ENCODE results near the gene GARIN6. TPM values are rescaled to one million over a fixed set of nuclear protein-coding genes. Genes with fewer than 3 reads are reported as not detected.

The GARIN6 gene
- total and polyA plus RNA-seq, 10 of the 15 experiments (the other 5 are each of a cell fraction or from before 2014, with no cell fraction given) = not detected

DNA sequence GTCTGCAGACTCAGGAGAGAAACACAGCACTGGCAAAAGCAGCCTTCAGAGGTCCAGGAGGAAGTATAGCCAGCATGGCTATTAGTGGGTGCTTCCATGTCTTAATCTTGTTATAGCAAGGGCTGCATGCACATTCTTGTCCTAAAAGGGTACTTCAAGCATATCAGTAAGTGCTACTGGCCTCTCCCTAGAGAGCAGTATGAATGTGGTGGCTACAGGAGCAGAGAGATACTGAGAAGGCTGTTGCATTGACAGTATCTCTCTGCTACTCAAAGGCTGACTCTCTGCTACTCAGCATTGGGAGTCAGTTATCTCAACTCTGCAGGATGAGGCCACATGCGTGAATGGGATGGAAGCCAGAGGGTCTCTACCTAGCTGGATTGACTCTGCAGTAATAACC, 2.0 kb downstream of the GARIN6 start:
- Histone ChIP-seq H3K9me3 (replicated peaks; ENCODE audit: control insufficient read depth, insufficient read depth, low read length) (no peaks in the 10 kb centered on the region), H4K20me1 (ENCODE audit: control insufficient read depth, insufficient read depth) (no peaks in the 10 kb centered on the region), H3K27me3 (replicated peaks in 1 of 2; ENCODE audit: control insufficient read depth in 2 of 2, insufficient read depth in 2 of 2, low read length in 1 of 2) (no peaks in the 10 kb centered on the region; a peak in 1 of 4 replicates), H3K36me3 (ENCODE audit: control insufficient read depth in 2 of 2, insufficient read depth in 2 of 2, low read length in 1 of 2) (no peaks in the 10 kb centered on the region), H3K4me2 (ENCODE audit: control insufficient read depth, insufficient read depth) (no peak overlapping the region), H3K4me1 (ENCODE audit: control insufficient read depth, insufficient read depth, low read length) (no peaks in the 10 kb centered on the region), H3K4me3 (no peak overlapping the region), H3K9ac (ENCODE audit: control insufficient read depth, insufficient read depth, low read length) (no peak overlapping the region), H3K79me2 (ENCODE audit: control insufficient read depth, insufficient read depth, low read length) (no peaks in the 10 kb centered on the region), H3K27ac (ENCODE audit: control insufficient read depth, insufficient read depth) (no peak overlapping the region), H2AFZ (ENCODE audit: control insufficient read depth, low read depth, low read length) (no peak overlapping the region)
- ChIA-PET POLR2A (no interaction called here), SMC1A (ENCODE audit: uncharacterized antibody, unreplicated experiment) (no interaction called here), CTCF (no interaction called here), RAD21 (ENCODE audit: unreplicated experiment) (no interaction called here)
- TF ChIP-seq, protein P1, sequence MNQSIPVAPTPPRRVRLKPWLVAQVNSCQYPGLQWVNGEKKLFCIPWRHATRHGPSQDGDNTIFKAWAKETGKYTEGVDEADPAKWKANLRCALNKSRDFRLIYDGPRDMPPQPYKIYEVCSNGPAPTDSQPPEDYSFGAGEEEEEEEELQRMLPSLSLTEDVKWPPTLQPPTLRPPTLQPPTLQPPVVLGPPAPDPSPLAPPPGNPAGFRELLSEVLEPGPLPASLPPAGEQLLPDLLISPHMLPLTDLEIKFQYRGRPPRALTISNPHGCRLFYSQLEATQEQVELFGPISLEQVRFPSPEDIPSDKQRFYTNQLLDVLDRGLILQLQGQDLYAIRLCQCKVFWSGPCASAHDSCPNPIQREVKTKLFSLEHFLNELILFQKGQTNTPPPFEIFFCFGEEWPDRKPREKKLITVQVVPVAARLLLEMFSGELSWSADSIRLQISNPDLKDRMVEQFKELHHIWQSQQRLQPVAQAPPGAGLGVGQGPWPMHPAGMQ (IDR thresholded peaks at IDR 0.05; ENCODE audit: borderline replicate concordance) = no peak
- TF ChIP-seq TCF12 (IDR thresholded peaks at IDR 0.05; ENCODE audit: low read depth, low read length) = no peak
- no peak for TF ChIP-seq HDAC6 (IDR thresholded peaks at IDR 0.05; ENCODE audit: unreplicated experiment)
- no peak for TF ChIP-seq ZNF622 (IDR thresholded peaks at IDR 0.05)
- TF ChIP-seq TBL1XR1 (IDR thresholded peaks at IDR 0.05; ENCODE audit: low read depth, low read length) = no peak
- TF ChIP-seq, protein P2, sequence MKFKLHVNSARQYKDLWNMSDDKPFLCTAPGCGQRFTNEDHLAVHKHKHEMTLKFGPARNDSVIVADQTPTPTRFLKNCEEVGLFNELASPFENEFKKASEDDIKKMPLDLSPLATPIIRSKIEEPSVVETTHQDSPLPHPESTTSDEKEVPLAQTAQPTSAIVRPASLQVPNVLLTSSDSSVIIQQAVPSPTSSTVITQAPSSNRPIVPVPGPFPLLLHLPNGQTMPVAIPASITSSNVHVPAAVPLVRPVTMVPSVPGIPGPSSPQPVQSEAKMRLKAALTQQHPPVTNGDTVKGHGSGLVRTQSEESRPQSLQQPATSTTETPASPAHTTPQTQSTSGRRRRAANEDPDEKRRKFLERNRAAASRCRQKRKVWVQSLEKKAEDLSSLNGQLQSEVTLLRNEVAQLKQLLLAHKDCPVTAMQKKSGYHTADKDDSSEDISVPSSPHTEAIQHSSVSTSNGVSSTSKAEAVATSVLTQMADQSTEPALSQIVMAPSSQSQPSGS (IDR thresholded peaks at IDR 0.05; ENCODE audit: low read length) = no peak
- DNase-seq (ENCODE audit: low read depth, low spot score) = no peak
- ATAC-seq = no peak
- BruUV-seq (replicated peaks) = no TSS peak
- FAIRE-seq = no peak
- intact Hi-C loops (cut with micrococcal nuclease; ENCODE audit: unreplicated experiment) (no loop called here), in situ Hi-C loops (cut with MboI) (no loop called here)
- 20% methylated on average over 1 of the region's 1 CpG for WGBS (ENCODE audit: insufficient coverage, insufficient replicate concordance, low lambda C conversion rate, missing lambda C conversion rate)
